A673 (cell line): ENCODE measurements around the gene SELENOT. TPM values are rescaled to one million over a fixed set of nuclear protein-coding genes. Genes with fewer than 3 reads are reported as not detected.
A peak's percentile ranks its signal among the peaks of the same experiment; 100 is the strongest.

Source experiments
- BruUV-seq: library from RNA; stranded (reverse); fragments of 400-500 nt; replicated peaks from 2 replicates; lab custom pipeline; 2021; lab: Mats Ljungman, UMichigan
- CTCF ChIA-PET: fragments of 300-600 bp; sonication (Branson Sonifier 250); formaldehyde crosslinking; loops from one replicate; lab custom pipeline; 2022; ENCODE audit warnings: antibody characterized with exemption; lab: Charles Lee
- POLR2A ChIA-PET: fragments of 300-600 bp; sonication (Branson Sonifier 250); formaldehyde crosslinking; loops from one replicate; lab custom pipeline; 2022; ENCODE audit warnings: antibody characterized with exemption; ENCODE audit not compliant: low non-redundant PET; lab: Charles Lee
- DNase-seq: peaks from one replicate; pipeline ENCODE4 v3.0.0-alpha.2; 2015; ENCODE audit warnings: low spot score
- H3K27ac ChIP-seq: fragments of 200-600 bp; sonication (generic); 2 replicates; pipeline ENCODE4 v1.5.1; 2016; ENCODE audit warnings: mixed run types, low read depth, mild to moderate bottlenecking, mixed read lengths, antibody characterized with exemption, low read length; ENCODE audit not compliant: poor library complexity, severe bottlenecking
- H3K27me3 ChIP-seq: fragments of 200-600 bp; sonication (generic); replicated peaks from 2 replicates; pipeline ENCODE4 v1.6.1; 2017; ENCODE audit warnings: mixed run types, low read depth, mild to moderate bottlenecking, mixed read lengths, antibody characterized with exemption, low read length; ENCODE audit not compliant: insufficient read depth, poor library complexity
- H3K36me3 ChIP-seq: fragments of 200-600 bp; sonication (generic); 2 replicates; pipeline ENCODE4 v1.6.1; 2016; ENCODE audit warnings: mixed run types, mild to moderate bottlenecking, mixed read lengths, antibody characterized with exemption, low read length; ENCODE audit not compliant: insufficient read depth, poor library complexity, severe bottlenecking
- H3K4me1 ChIP-seq: fragments of 200-600 bp; sonication (generic); 2 replicates; pipeline ENCODE4 v1.6.1; 2017; ENCODE audit warnings: mixed run types, mild to moderate bottlenecking, mixed read lengths, antibody characterized with exemption, low read length; ENCODE audit not compliant: insufficient read depth, poor library complexity, severe bottlenecking
- H3K4me3 ChIP-seq: fragments of 200-600 bp; sonication (generic); 2 replicates; pipeline ENCODE4 v1.5.1; 2016; ENCODE audit warnings: low read depth, mixed run types, mild to moderate bottlenecking, mixed read lengths, low read length; ENCODE audit not compliant: poor library complexity, severe bottlenecking
- H3K9me3 ChIP-seq: fragments of 200-600 bp; sonication (generic); 2 replicates; pipeline ENCODE4 v1.6.1; 2016; ENCODE audit warnings: mixed run types, low read depth, mild to moderate bottlenecking, mixed read lengths, antibody characterized with exemption, low read length; ENCODE audit not compliant: poor library complexity, severe bottlenecking
- CTCF ChIP-seq: fragments of 300-800, 200-600 bp; sonication (generic); conservative IDR thresholded peaks from 2 replicates; pipeline ENCODE4 v1.5.1; 2017; ENCODE audit warnings: low read depth, mild to moderate bottlenecking, antibody characterized with exemption, low read length, moderate library complexity, mixed read lengths
- EZH2 ChIP-seq: fragments of 200-600 bp; sonication (generic); IDR thresholded peaks from 2 replicates; pipeline ENCODE4 v1.6.1; 2017; ENCODE audit warnings: borderline replicate concordance, low read depth, mild to moderate bottlenecking, mixed read lengths, antibody characterized with exemption, low read length; ENCODE audit not compliant: poor library complexity, severe bottlenecking
- intact Hi-C: fragments of 100-400 bp; cut with micrococcal nuclease; formaldehyde crosslinking; loops from one replicate; pipeline ENCODE4 v1.10.0; 2022; ENCODE audit not compliant: unreplicated experiment
- total RNA-seq: library from RNA; stranded (reverse); gene quantifications from 2 replicates; pipeline ENCODE4 v1.2.3, GENCODE V29; 2021

Gene SELENOT
- total RNA-seq, 1 experiment from 2014 or later = 108 TPM

- TF ChIP-seq CTCF (0 out of 2 replicates have a peak, but pooled peaks have one; percentile 18), EZH2 (no peak)
- no TSS peak for BruUV-seq
- Histone ChIP-seq H3K4me3 (no peak overlapping the region), H3K36me3 (peaks cover 61% of the 10 kb centered on the region), H3K27me3 (no peaks in the 10 kb centered on the region), H3K4me1 (no peaks in the 10 kb centered on the region), H3K27ac (no peak overlapping the region), H3K9me3 (no peaks in the 10 kb centered on the region)
- intact Hi-C loops = no loop called here
- POLR2A ChIA-PET = no interaction called here
- CTCF ChIA-PET = interaction anchor here (0.5 kb wide), 1 partner anchor 330 kb away, joined by 4 read pairs; no protein-coding TSS in a partner anchor
- DNase-seq = peak; percentile 11
Observed at GRCh38 chr3:150577855-150578254, 25.3 kb upstream of the SELENOT start.

DNA sequence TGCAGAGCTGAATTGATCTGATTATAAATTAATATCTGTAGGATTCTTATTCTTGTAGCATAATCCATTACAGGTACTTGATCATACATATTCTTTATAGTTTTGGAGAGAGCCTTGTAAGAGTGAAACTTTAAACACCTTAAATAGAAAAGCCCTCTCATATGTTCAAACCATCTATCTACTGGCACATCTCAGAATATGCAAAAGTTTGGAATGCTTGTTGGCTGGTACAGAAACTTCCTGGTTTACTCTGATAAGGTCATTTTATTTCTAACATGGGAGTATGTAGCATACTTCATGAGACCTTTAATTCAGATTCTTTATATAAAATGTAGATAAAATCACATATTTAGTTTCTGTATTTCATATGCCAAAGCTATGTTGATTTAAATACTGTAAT is 21.9 kb upstream of the SELENOT start:
- no peak overlapping the region for H3K27ac ChIP-seq
- intact Hi-C loops = no loop called here
- no peaks in the 10 kb centered on the region for H3K4me1 ChIP-seq
- no peak for TF ChIP-seq CTCF
- no peak for TF ChIP-seq EZH2
- BruUV-seq = no TSS peak
- no peaks in the 10 kb centered on the region for H3K9me3 ChIP-seq
- DNase-seq = no peak
- no peak overlapping the region for H3K4me3 ChIP-seq
- no peaks in the 10 kb centered on the region for H3K27me3 ChIP-seq
- POLR2A ChIA-PET = no interaction called here
- peaks cover 73% of the 10 kb centered on the region for H3K36me3 ChIP-seq
- CTCF ChIA-PET = no interaction called here

DNA sequence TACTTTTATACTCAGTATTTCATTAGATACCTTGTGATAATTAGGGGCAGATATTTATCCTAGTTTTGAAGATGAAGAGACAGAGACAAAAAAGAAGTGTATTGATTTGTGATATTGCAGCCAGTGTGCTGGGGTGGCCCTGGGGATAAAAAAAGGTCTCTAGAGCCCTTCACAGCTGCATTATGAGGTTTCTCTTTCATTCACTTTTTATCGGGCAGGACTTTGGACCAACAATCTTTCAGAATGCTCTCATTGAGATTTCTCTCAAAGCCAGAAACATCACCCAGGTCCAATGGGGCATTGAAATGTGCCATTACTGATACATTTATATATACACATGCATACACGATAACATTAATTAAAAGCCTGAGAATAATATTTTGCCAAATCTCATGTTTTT is 20.5 kb upstream of the SELENOT start:
- DNase-seq = no peak
- Histone ChIP-seq H3K27me3 (no peaks in the 10 kb centered on the region), H3K4me3 (no peak overlapping the region), H3K36me3 (peaks cover 61% of the 10 kb centered on the region), H3K9me3 (no peaks in the 10 kb centered on the region), H3K27ac (no peak overlapping the region), H3K4me1 (no peaks in the 10 kb centered on the region)
- ChIA-PET CTCF (no interaction called here), POLR2A (no interaction called here)
- intact Hi-C loops = no loop called here
- TF ChIP-seq EZH2 = no peak
- TF ChIP-seq CTCF = no peak
- no TSS peak for BruUV-seq
